GM23338 (cell line): ENCODE data around the gene GHRL. TPM values are rescaled to one million over a fixed set of nuclear protein-coding genes. Genes with fewer than 3 reads are reported as not detected.

ENCODE experiments used
- ATAC-seq: fragments of 200-7000 bp; cut with Tn5 transposase; 3 replicates; pipeline ENCODE4 v1.9.1; 2020
- DNase-seq: peaks from one replicate; pipeline ENCODE4 v3.0.0-alpha.2; 2015; ENCODE audit warnings: low spot score
- H2AFZ ChIP-seq: fragments of 200-600 bp; sonication (generic); 2 replicates; pipeline ENCODE4 v1.8.0; 2016; ENCODE audit warnings: antibody characterized with exemption, mild to moderate bottlenecking, moderate library complexity
- H3F3A ChIP-seq: fragments of 200-600 bp; sonication (generic); replicated peaks from 2 replicates; pipeline ENCODE4 v1.8.0; 2017; ENCODE audit warnings: antibody characterized with exemption, mixed run types, low read depth
- H3K27ac ChIP-seq: fragments of 200-600 bp; sonication (generic); 2 replicates; pipeline ENCODE4 v1.6.1; 2016; ENCODE audit warnings: low read depth
- H3K27me3 ChIP-seq: fragments of 200-600 bp; sonication (generic); 2 replicates; pipeline ENCODE4 v1.8.0; 2016; ENCODE audit warnings: mild to moderate bottlenecking, mixed run types, moderate library complexity; ENCODE audit not compliant: insufficient read depth
- H3K36me3 ChIP-seq: fragments of 200-600 bp; sonication (generic); 2 replicates; pipeline ENCODE4 v1.8.0; 2016; ENCODE audit warnings: mild to moderate bottlenecking; ENCODE audit not compliant: insufficient read depth
- H3K4me1 ChIP-seq: fragments of 200-600 bp; sonication (generic); 2 replicates; pipeline ENCODE4 v1.8.0; 2016; ENCODE audit warnings: mild to moderate bottlenecking, moderate library complexity; ENCODE audit not compliant: insufficient read depth
- H3K4me2 ChIP-seq: fragments of 200-600 bp; sonication (generic); 2 replicates; pipeline ENCODE4 v1.7.1; 2017; ENCODE audit warnings: mixed run types
- H3K4me3 ChIP-seq: fragments of 200-600 bp; sonication (generic); 2 replicates; pipeline ENCODE4 v1.6.1; 2016; ENCODE audit warnings: mixed run types
- H3K79me2 ChIP-seq: fragments of 200-600 bp; sonication (generic); replicated peaks from 2 replicates; pipeline ENCODE4 v1.8.0; 2017; ENCODE audit warnings: mild to moderate bottlenecking; ENCODE audit not compliant: insufficient read depth
- H3K9me2 ChIP-seq: fragments of 200-600 bp; sonication (generic); 2 replicates; pipeline ENCODE4 v1.8.0; 2017; ENCODE audit not compliant: insufficient read depth
- H4K20me1 ChIP-seq: fragments of 200-600 bp; sonication (generic); replicated peaks from 2 replicates; pipeline ENCODE4 v1.8.0; 2017; ENCODE audit warnings: mild to moderate bottlenecking; ENCODE audit not compliant: insufficient read depth
- H3K27ac Mint-ChIP-seq: 2 replicates; pipeline ENCODE4 v1.8.0; 2020; ENCODE audit warnings: inconsistent platforms, mild to moderate bottlenecking, moderate library complexity, mixed read lengths
- H3K27me3 Mint-ChIP-seq: 3 replicates; pipeline ENCODE4 v1.8.0; 2022; ENCODE audit warnings: low read depth, mild to moderate bottlenecking, moderate library complexity, mixed read lengths, inconsistent platforms; ENCODE audit not compliant: insufficient read depth, poor library complexity
- H3K36me3 Mint-ChIP-seq: 3 replicates; pipeline ENCODE4 v1.8.0; 2021; ENCODE audit warnings: low read depth, mild to moderate bottlenecking, inconsistent platforms, moderate library complexity, mixed read lengths
- H3K4me1 Mint-ChIP-seq: 3 replicates; pipeline ENCODE4 v1.8.0; 2020; ENCODE audit warnings: mild to moderate bottlenecking, inconsistent platforms, mixed read lengths
- H3K4me3 Mint-ChIP-seq: 3 replicates; pipeline ENCODE4 v1.8.0; 2021; ENCODE audit warnings: moderate library complexity, mild to moderate bottlenecking, inconsistent platforms, mixed read lengths
- H3K9me3 Mint-ChIP-seq: 3 replicates; pipeline ENCODE4 v1.8.0; 2020; ENCODE audit warnings: moderate library complexity, mild to moderate bottlenecking, inconsistent platforms, mixed read lengths
- CREB1 ChIP-seq: fragments of 250-450 bp; sonication (Bioruptor Pico); IDR thresholded peaks from 2 replicates; pipeline ENCODE4 v1.5.0; 2020; ENCODE audit warnings: low read depth, mild to moderate bottlenecking, moderate library complexity
- EZH2 ChIP-seq: fragments of 200-600 bp; sonication (generic); IDR thresholded peaks from one replicate; pipeline ENCODE4 v1.8.0; 2017; ENCODE audit warnings: antibody characterized with exemption, mild to moderate bottlenecking, low read depth; ENCODE audit not compliant: unreplicated experiment
- JUNB ChIP-seq: IDR thresholded peaks from one replicate; pipeline ENCODE4 v1.6.1; 2016; ENCODE audit warnings: antibody characterized with exemption; ENCODE audit not compliant: unreplicated experiment
- REST ChIP-seq: IDR thresholded peaks from one replicate; pipeline ENCODE4 v1.6.1; 2018; ENCODE audit warnings: antibody characterized with exemption; ENCODE audit not compliant: unreplicated experiment
- polyA plus RNA-seq: library from polyadenylated mRNA; unstranded; fragments of >200 nt; fragmentation: Nextera tagmentation; extraction: Ambion mirVana; gene quantifications from 2 replicates; pipeline ENCODE4 v1.2.1, GENCODE V29; 2016
- total RNA-seq: library from RNA; depleted of rRNA; stranded (reverse); fragments of >200 nt; shearing (Covaris generic); gene quantifications from 2 replicates; pipeline ENCODE4 v1.2.3, GENCODE V29; 2014
- TF ChIP-seq, protein P1 (sequence below): fragments of 250-450 bp; sonication (Bioruptor Pico); IDR thresholded peaks from 2 replicates; pipeline ENCODE4 v1.5.0; 2020; ENCODE audit warnings: mild to moderate bottlenecking, moderate library complexity
- TF ChIP-seq, protein P2 (sequence below): IDR thresholded peaks from 2 replicates; pipeline ENCODE4 v1.6.1; 2016; ENCODE audit warnings: antibody characterized with exemption

Gene GHRL
- total and polyA plus RNA-seq, 2 experiments from 2014 or later = 0.78 TPM; not detected in 1

GRCh38 chr3:10253731-10254130, 39.0 kb downstream of the GHRL start:
- Histone ChIP-seq H3K4me1 (peaks cover 17% of the 10 kb centered on the region), H3K4me2 (no peak overlapping the region), H3K4me3 (no peak overlapping the region), H2AFZ (no peak overlapping the region), H3K27me3 (no peaks in the 10 kb centered on the region), H3K36me3 (peaks cover 6% of the 10 kb centered on the region), H3K79me2 (peaks cover 65% of the 10 kb centered on the region), H3F3A (0 out of 2 replicates have a peak, but pooled peaks cover 2% of the 10 kb centered on the region), H4K20me1 (peaks cover 5% of the 10 kb centered on the region), H3K27ac (no peak overlapping the region), H3K9me2 (no peaks in the 10 kb centered on the region)
- H3K27me3 Mint-ChIP-seq = peaks cover 10% of the 10 kb centered on the region
- no peak overlapping the region for H3K27ac Mint-ChIP-seq
- TF ChIP-seq CREB1 (CRISPR knock-in tag) = no peak
- no peak for TF ChIP-seq EZH2
- TF ChIP-seq, protein P1, sequence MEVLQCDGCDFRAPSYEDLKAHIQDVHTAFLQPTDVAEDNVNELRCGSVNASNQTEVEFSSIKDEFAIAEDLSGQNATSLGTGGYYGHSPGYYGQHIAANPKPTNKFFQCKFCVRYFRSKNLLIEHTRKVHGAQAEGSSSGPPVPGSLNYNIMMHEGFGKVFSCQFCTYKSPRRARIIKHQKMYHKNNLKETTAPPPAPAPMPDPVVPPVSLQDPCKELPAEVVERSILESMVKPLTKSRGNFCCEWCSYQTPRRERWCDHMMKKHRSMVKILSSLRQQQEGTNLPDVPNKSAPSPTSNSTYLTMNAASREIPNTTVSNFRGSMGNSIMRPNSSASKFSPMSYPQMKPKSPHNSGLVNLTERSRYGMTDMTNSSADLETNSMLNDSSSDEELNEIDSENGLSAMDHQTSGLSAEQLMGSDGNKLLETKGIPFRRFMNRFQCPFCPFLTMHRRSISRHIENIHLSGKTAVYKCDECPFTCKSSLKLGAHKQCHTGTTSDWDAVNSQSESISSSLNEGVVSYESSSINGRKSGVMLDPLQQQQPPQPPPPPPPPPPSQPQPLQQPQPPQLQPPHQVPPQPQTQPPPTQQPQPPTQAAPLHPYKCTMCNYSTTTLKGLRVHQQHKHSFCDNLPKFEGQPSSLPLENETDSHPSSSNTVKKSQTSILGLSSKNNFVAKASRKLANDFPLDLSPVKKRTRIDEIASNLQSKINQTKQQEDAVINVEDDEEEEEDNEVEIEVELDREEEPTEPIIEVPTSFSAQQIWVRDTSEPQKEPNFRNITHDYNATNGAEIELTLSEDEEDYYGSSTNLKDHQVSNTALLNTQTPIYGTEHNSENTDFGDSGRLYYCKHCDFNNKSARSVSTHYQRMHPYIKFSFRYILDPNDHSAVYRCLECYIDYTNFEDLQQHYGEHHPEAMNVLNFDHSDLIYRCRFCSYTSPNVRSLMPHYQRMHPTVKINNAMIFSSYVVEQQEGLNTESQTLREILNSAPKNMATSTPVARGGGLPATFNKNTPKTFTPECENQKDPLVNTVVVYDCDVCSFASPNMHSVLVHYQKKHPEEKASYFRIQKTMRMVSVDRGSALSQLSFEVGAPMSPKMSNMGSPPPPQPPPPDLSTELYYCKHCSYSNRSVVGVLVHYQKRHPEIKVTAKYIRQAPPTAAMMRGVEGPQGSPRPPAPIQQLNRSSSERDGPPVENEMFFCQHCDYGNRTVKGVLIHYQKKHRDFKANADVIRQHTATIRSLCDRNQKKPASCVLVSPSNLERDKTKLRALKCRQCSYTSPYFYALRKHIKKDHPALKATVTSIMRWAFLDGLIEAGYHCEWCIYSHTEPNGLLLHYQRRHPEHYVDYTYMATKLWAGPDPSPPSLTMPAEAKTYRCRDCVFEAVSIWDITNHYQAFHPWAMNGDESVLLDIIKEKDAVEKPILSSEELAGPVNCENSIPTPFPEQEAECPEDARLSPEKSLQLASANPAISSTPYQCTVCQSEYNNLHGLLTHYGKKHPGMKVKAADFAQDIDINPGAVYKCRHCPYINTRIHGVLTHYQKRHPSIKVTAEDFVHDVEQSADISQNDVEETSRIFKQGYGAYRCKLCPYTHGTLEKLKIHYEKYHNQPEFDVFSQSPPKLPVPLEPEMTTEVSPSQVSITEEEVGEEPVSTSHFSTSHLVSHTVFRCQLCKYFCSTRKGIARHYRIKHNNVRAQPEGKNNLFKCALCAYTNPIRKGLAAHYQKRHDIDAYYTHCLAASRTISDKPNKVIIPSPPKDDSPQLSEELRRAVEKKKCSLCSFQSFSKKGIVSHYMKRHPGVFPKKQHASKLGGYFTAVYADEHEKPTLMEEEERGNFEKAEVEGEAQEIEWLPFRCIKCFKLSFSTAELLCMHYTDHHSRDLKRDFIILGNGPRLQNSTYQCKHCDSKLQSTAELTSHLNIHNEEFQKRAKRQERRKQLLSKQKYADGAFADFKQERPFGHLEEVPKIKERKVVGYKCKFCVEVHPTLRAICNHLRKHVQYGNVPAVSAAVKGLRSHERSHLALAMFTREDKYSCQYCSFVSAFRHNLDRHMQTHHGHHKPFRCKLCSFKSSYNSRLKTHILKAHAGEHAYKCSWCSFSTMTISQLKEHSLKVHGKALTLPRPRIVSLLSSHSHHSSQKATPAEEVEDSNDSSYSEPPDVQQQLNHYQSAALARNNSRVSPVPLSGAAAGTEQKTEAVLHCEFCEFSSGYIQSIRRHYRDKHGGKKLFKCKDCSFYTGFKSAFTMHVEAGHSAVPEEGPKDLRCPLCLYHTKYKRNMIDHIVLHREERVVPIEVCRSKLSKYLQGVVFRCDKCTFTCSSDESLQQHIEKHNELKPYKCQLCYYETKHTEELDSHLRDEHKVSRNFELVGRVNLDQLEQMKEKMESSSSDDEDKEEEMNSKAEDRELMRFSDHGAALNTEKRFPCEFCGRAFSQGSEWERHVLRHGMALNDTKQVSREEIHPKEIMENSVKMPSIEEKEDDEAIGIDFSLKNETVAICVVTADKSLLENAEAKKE (CRISPR knock-in tag) = no peak
- TF ChIP-seq, protein P2, sequence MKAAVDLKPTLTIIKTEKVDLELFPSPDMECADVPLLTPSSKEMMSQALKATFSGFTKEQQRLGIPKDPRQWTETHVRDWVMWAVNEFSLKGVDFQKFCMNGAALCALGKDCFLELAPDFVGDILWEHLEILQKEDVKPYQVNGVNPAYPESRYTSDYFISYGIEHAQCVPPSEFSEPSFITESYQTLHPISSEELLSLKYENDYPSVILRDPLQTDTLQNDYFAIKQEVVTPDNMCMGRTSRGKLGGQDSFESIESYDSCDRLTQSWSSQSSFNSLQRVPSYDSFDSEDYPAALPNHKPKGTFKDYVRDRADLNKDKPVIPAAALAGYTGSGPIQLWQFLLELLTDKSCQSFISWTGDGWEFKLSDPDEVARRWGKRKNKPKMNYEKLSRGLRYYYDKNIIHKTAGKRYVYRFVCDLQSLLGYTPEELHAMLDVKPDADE = no peak
- TF ChIP-seq REST = no peak
- TF ChIP-seq JUNB = no peak
- H3K9me3 Mint-ChIP-seq = peaks cover 3% of the 10 kb centered on the region; the same call in 1 of the 3 replicates
- peaks cover 65% of the 10 kb centered on the region for H3K36me3 Mint-ChIP-seq
- no peak overlapping the region for H3K4me3 Mint-ChIP-seq
- DNase-seq (no peak), ATAC-seq (no peak)
- peaks cover 17% of the 10 kb centered on the region; the same call in 2 of the 3 replicates for H3K4me1 Mint-ChIP-seq
